Subcutaneous preadipocyte (primary cell): ENCODE measurements around the gene TDRD7. TPM values are rescaled to one million over a fixed set of nuclear protein-coding genes. Genes with fewer than 3 reads are reported as not detected.

ENCODE experiments used
- small RNA-seq: library from RNA; depleted of rRNA; stranded (forward); fragments of <200 nt; gene quantifications from one replicate; pipeline ENCODE3, GENCODE V24; 2012
- total RNA-seq: library from RNA; depleted of rRNA; stranded (reverse); fragments of >200 nt; gene quantifications from 2 replicates; pipeline ENCODE4 v1.2.3, GENCODE V29; 2012

TDRD7 gene, protein sequence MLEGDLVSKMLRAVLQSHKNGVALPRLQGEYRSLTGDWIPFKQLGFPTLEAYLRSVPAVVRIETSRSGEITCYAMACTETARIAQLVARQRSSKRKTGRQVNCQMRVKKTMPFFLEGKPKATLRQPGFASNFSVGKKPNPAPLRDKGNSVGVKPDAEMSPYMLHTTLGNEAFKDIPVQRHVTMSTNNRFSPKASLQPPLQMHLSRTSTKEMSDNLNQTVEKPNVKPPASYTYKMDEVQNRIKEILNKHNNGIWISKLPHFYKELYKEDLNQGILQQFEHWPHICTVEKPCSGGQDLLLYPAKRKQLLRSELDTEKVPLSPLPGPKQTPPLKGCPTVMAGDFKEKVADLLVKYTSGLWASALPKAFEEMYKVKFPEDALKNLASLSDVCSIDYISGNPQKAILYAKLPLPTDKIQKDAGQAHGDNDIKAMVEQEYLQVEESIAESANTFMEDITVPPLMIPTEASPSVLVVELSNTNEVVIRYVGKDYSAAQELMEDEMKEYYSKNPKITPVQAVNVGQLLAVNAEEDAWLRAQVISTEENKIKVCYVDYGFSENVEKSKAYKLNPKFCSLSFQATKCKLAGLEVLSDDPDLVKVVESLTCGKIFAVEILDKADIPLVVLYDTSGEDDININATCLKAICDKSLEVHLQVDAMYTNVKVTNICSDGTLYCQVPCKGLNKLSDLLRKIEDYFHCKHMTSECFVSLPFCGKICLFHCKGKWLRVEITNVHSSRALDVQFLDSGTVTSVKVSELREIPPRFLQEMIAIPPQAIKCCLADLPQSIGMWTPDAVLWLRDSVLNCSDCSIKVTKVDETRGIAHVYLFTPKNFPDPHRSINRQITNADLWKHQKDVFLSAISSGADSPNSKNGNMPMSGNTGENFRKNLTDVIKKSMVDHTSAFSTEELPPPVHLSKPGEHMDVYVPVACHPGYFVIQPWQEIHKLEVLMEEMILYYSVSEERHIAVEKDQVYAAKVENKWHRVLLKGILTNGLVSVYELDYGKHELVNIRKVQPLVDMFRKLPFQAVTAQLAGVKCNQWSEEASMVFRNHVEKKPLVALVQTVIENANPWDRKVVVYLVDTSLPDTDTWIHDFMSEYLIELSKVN
- total RNA-seq: 6.6 and 7.6 TPM in 2 replicates

DNA sequence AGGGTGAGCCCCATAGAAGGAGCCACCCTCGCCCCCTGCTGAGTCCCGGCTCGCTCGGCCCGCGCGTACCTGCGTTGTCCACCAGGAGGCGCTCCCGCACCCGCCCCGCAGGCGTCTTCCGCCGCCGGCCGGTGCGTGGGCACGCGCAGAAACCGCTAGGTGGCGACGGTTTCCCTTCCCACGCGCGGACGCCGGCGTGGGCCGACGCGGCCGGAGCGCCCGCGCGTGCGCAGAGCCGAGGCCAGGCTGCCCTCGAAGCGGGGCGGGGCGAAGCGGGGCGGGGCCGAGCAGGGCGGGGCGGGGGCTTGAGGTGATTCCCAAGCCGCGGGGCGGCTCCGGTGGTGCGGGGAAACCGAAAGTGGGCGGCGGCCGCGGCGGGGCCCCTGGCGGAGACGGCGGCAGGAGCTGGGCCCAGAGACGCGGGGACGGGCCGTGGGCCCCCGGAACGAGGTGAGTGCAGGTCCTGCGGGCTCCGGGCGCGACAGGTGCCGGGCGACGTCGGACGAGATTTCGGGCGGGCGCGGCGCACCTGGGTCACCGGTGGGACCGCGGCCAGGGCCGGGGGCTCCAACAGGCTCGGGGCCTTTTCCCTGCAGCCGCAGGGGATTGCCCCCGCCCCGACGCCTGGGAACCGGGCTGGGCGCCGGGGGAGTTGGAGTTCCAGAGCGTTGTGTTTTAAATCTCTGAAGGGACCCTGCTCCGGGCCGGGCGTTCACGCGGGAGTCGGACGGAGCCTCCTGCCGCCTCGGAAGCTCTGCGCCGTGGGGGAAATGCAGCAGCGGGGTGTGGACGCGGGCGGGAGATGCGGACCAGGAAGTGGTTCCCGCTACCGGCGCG, at the start of gene TDRD7:
TSS of gene TDRD7 (plus strand) at position 308 of the 837 bp plus-strand sequence. CDS start 16,370 bp downstream, outside the sequence.

DNA sequence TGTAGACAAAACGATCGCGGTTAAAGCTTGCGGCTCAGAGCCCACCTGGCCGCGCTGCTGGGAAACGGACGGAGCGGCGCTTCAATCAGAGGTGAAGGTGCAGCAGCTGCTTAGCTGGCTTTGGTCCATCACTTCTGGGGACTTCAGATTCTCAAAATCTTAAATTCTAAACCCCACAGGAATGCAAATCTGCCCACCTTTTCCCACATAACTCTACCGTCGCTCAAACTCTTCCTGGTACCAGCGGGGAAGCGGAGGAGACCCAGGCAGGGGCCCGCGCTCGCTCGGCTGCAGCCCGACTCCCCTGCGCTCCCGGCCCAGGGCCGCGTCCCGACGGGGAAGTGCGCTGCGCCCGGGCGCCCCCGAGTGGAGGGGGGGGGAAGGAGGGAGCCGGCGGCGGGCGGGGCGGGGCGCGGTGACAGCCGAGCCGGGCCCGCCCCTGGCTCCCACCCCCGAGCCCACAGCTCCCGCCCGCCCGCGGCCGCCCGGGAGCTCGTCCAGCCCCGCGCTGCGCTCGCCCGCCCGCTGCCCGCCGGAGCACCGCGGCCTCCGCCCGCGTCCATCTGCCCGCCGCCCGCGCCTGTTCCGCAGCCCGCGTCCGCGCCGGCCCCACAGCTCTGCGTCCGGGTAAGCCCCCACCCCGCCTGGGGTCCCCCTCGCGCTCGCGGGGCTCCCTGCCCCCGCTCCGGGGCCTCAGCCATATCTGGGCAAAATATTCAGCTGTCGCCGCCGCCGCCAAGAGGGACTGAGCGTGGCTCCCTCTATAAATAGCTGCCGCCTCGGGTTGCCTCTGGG, 89.5 kb downstream of the TDRD7 start, which contains the start of gene TMOD1:
TSS of gene TMOD1 (plus strand) at position 490 of the 795 bp plus-strand sequence. CDS start 22,523 bp downstream, outside the sequence.

Small RNAs within 50 kb of the gene (small RNA-seq; reads per million reads assigned to genes)
- gene MIR1302-8: not detected

Other genes starting within 250 kb of the TDRD7 start
- gene CCDC180, start 104.4 kb upstream of the TDRD7 start, total RNA-seq: 1.8 and 2.0 TPM in 2 replicates
- under 0.01 and 0.37 TPM in 2 replicates for gene TMOD1, start 89.6 kb downstream of the TDRD7 start, total RNA-seq
- gene TSTD2, start 221.3 kb downstream of the TDRD7 start, total RNA-seq: 8.4 and 8.5 TPM in 2 replicates
- 37.8 and 57.7 TPM in 2 replicates for gene NCBP1, start 221.7 kb downstream of the TDRD7 start, total RNA-seq